ENCODE data around the gene CEP20.

- TF ChIP-seq GATA2 (IDR thresholded peaks at IDR 0.05; ENCODE audit: low read depth, low read length) (no peak), GATA3 (IDR thresholded peaks at IDR 0.05; ENCODE audit: low read depth, low read length) (no peak)
Measured at GRCh38 chr16:15894571-15895374, 6.4 kb upstream of the CEP20 start.

Data from SH-SY5Y (cell line).